SK-N-SH (cell line): ENCODE measurements around the gene MARVELD2. TPM values are rescaled to one million over a fixed set of nuclear protein-coding genes. Genes with fewer than 3 reads are reported as not detected.

ENCODE experiments used
- CTCF ChIA-PET: fragments of 300-600, 350-600 bp; formaldehyde crosslinking; extraction: SDS; loops from one replicate; lab custom pipeline; 2021; lab: Yijun Ruan, JAX
- POLR2A ChIA-PET: fragments of 350-600 bp; sonication (Branson Sonifier 250); formaldehyde crosslinking; extraction: SDS; loops from one replicate; lab custom pipeline; 2020; ENCODE audit warnings: antibody characterized with exemption, inconsistent platforms; lab: Yijun Ruan, JAX
- DNase-seq: peaks from one replicate; pipeline ENCODE4 v3.0.0; 2012
- H2AFZ ChIP-seq: fragments of 200-600 bp; sonication (generic); 2 replicates; pipeline ENCODE4 v1.8.1; 2016; ENCODE audit warnings: antibody characterized with exemption, mild to moderate bottlenecking, low read depth
- H3F3A ChIP-seq: fragments of 200-600 bp; sonication (generic); replicated peaks from 2 replicates; pipeline ENCODE3; 2016; ENCODE audit warnings: antibody characterized with exemption, mild to moderate bottlenecking; ENCODE audit not compliant: insufficient read depth
- H3K27ac ChIP-seq, 2 experiments: fragments of 200-500 bp in 1 of 2; fragments of 200-600 bp in 1 of 2; sonication (Bioruptor generic) in 1 of 2; sonication (generic), shearing (Covaris generic) in 1 of 2; 2 replicates each; pipeline versions ENCODE4 v1.5.1 to v1.6.1; 2014 to 2016; ENCODE audit warnings: low read depth in 2 of 2, inconsistent platforms in 1 of 2, low read length in 1 of 2, mild to moderate bottlenecking in 1 of 2, mixed read lengths in 1 of 2
- H3K27me3 ChIP-seq: fragments of 200-600 bp; sonication (generic), shearing (Covaris generic); 2 replicates; pipeline ENCODE4 v1.6.1; 2016; ENCODE audit warnings: mixed run types; ENCODE audit not compliant: insufficient read depth
- H3K36me3 ChIP-seq, 2 experiments: fragments of 200-500 bp in 1 of 2; fragments of 200-600 bp in 1 of 2; sonication (Bioruptor generic) in 1 of 2; sonication (generic) in 1 of 2; replicated peaks in 1 of 2; 2 replicates each; pipeline versions ENCODE3 to v1.5.1; 2014 to 2016; ENCODE audit warnings: low read length in 1 of 2, mild to moderate bottlenecking in 1 of 2; ENCODE audit not compliant: insufficient read depth in 2 of 2, control insufficient read depth in 1 of 2
- H3K4me1 ChIP-seq, 2 experiments: fragments of 200-500 bp in 1 of 2; fragments of 200-600 bp in 1 of 2; sonication (Bioruptor generic) in 1 of 2; sonication (generic), shearing (Covaris generic) in 1 of 2; 2 replicates each; pipeline versions ENCODE4 v1.5.1 to v1.6.1; 2014 to 2016; ENCODE audit warnings: low read depth in 1 of 2, low read length in 1 of 2, mixed run types in 1 of 2; ENCODE audit not compliant: insufficient read depth in 2 of 2, control insufficient read depth in 1 of 2
- H3K4me2 ChIP-seq: fragments of 200-600 bp; sonication (generic), shearing (Covaris generic); 2 replicates; pipeline ENCODE4 v1.6.1; 2017; ENCODE audit warnings: mixed run types
- H3K4me3 ChIP-seq, 2 experiments: fragments of 200-500 bp in 1 of 2; fragments of 200-600 bp in 1 of 2; sonication (Bioruptor generic) in 1 of 2; sonication (generic), shearing (Covaris generic) in 1 of 2; 2 replicates each; pipeline versions ENCODE4 v1.5.1 to v1.8.1; 2014 to 2016; ENCODE audit warnings: low read depth in 2 of 2, inconsistent platforms in 1 of 2, low read length in 1 of 2, mild to moderate bottlenecking in 1 of 2, mixed read lengths in 1 of 2, moderate library complexity in 1 of 2
- H3K79me2 ChIP-seq: fragments of 200-600 bp; sonication (generic); 2 replicates; pipeline ENCODE4 v1.8.1; 2017; ENCODE audit warnings: mild to moderate bottlenecking; ENCODE audit not compliant: insufficient read depth
- H3K9ac ChIP-seq: fragments of 200-600 bp; sonication (generic); 2 replicates; pipeline ENCODE4 v1.6.1; 2017; ENCODE audit warnings: mixed run types
- H3K9me2 ChIP-seq: fragments of 200-600 bp; sonication (generic); 2 replicates; pipeline ENCODE4 v1.6.1; 2017; ENCODE audit warnings: mixed run types
- H3K9me3 ChIP-seq: fragments of 200-600 bp; sonication (generic); 2 replicates; pipeline ENCODE4 v1.6.1; 2017; ENCODE audit warnings: mixed run types, mild to moderate bottlenecking, moderate library complexity
- H4K20me1 ChIP-seq: fragments of 200-600 bp; sonication (generic); 2 replicates; pipeline ENCODE4 v1.6.1; 2017; ENCODE audit warnings: mild to moderate bottlenecking, mixed run types; ENCODE audit not compliant: insufficient read depth
- CHD2 ChIP-seq: fragments of 150-350 bp; IDR thresholded peaks from 2 replicates; pipeline ENCODE4 v1.6.1; 2018; ENCODE audit warnings: low read length; ENCODE audit not compliant: partially characterized antibody
- EZH2phosphoT487 ChIP-seq: fragments of 200-600 bp; sonication (generic); IDR thresholded peaks from 2 replicates; pipeline ENCODE4 v1.6.1; 2017; ENCODE audit warnings: low read depth, mixed run types, mild to moderate bottlenecking, antibody characterized with exemption, moderate library complexity, borderline replicate concordance
- FOSL2 ChIP-seq: IDR thresholded peaks from 2 replicates; pipeline ENCODE4 v1.4.0; 2012; ENCODE audit warnings: low read depth, mild to moderate bottlenecking, moderate library complexity, borderline replicate concordance
- GABPA ChIP-seq: IDR thresholded peaks from 2 replicates; pipeline ENCODE4 v1.4.0; 2012; ENCODE audit warnings: low read depth, mild to moderate bottlenecking
- MEF2A ChIP-seq: IDR thresholded peaks from 2 replicates; pipeline ENCODE4 v1.4.0; 2012; ENCODE audit warnings: low read depth, borderline replicate concordance
- MXI1 ChIP-seq: IDR thresholded peaks from 2 replicates; pipeline ENCODE4 v1.6.1; 2012; ENCODE audit warnings: mild to moderate bottlenecking, low read depth, low read length, improper control_type of control experiment
- NRF1 ChIP-seq: IDR thresholded peaks from 2 replicates; pipeline ENCODE4 v1.6.1; 2012; ENCODE audit warnings: low read depth, mild to moderate bottlenecking, low read length
- RAD21 ChIP-seq: IDR thresholded peaks from 2 replicates; pipeline ENCODE4 v1.6.1; 2012; ENCODE audit warnings: mild to moderate bottlenecking, low read length
- REST ChIP-seq: IDR thresholded peaks from 2 replicates; pipeline ENCODE4 v1.6.1; 2012; ENCODE audit warnings: mild to moderate bottlenecking, low read depth, low read length, moderate library complexity
- RFX5 ChIP-seq: IDR thresholded peaks from 2 replicates; pipeline ENCODE4 v1.6.1; 2012; ENCODE audit warnings: mild to moderate bottlenecking, improper control_type of control experiment, low read length
- RXRA ChIP-seq: IDR thresholded peaks from 2 replicates; pipeline ENCODE4 v1.4.0; 2012; ENCODE audit warnings: low read depth, mild to moderate bottlenecking, borderline replicate concordance
- TAF1 ChIP-seq: IDR thresholded peaks from 2 replicates; pipeline ENCODE4 v1.6.1; 2012; ENCODE audit warnings: low read depth, mild to moderate bottlenecking, low read length, moderate library complexity, borderline replicate concordance
- TEAD4 ChIP-seq: IDR thresholded peaks from 2 replicates; pipeline ENCODE4 v1.4.0; 2012; ENCODE audit warnings: mild to moderate bottlenecking, borderline replicate concordance; ENCODE audit not compliant: insufficient read depth
- USF1 ChIP-seq: IDR thresholded peaks from 2 replicates; pipeline ENCODE4 v1.4.0; 2012; ENCODE audit warnings: low read depth, borderline replicate concordance
- USF2 ChIP-seq: fragments of 150-350 bp; IDR thresholded peaks from 2 replicates; pipeline ENCODE4 v1.6.1; 2017; ENCODE audit warnings: antibody characterized with exemption, low read length, low read depth, borderline replicate concordance
- WGBS: methylation state at CpG from one replicate; pipeline ENCODE4 v1.1.6; 2017; ENCODE audit warnings: low lambda C conversion rate; 5-methylcytosine and 5-hydroxymethylcytosine counted together
- polyA plus RNA-seq, 3 experiments: library from polyadenylated mRNA; depleted of rRNA; stranded (reverse); fragments of >200 nt; gene quantifications; 2 replicates each; pipeline ENCODE4 v1.2.3, GENCODE V29; 2012
- TF ChIP-seq, protein P1 (sequence below): IDR thresholded peaks from 2 replicates; pipeline ENCODE4; 2012
- TF ChIP-seq, protein P2 (sequence below): IDR thresholded peaks from 2 replicates; pipeline ENCODE4 v1.4.0; 2012; ENCODE audit warnings: low read depth, borderline replicate concordance

Gene MARVELD2
- polyA plus RNA-seq, 1 of the 3 experiments (the other 2 are of a cell fraction) = 0.07 TPM

GRCh38 chr5:69416180-69416579, 1.3 kb downstream of the MARVELD2 start:
- Histone ChIP-seq H3K9me3 (no peaks in the 10 kb centered on the region), H3K27ac (no peak overlapping the region), H3F3A (peaks cover 3% of the 10 kb centered on the region), H3K4me3 (no peak overlapping the region), H3K36me3 (peaks cover 27 to 32% of the 10 kb centered on the region in 2 experiments), H3K9ac (no peak overlapping the region), H3K4me2 (no peak overlapping the region), H3K27me3 (no peaks in the 10 kb centered on the region), H2AFZ (no peak overlapping the region), H3K79me2 (no peaks in the 10 kb centered on the region), H3K9me2 (no peaks in the 10 kb centered on the region; the same call in 1 of the 2 replicates), H4K20me1 (no peaks in the 10 kb centered on the region), H3K4me1 (no peaks in the 10 kb centered on the region)
- DNase-seq = no peak
- WGBS = 96% methylated on average over 6 of the region's 6 CpGs
- CTCF ChIA-PET = no interaction called here
- POLR2A ChIA-PET = no interaction called here
- TF ChIP-seq RFX5 = no peak
- TF ChIP-seq FOSL2 = no peak
- no peak for TF ChIP-seq MEF2A
- TF ChIP-seq MXI1 = no peak
- no peak for TF ChIP-seq USF2
- TF ChIP-seq TAF1 = no peak
- no peak for TF ChIP-seq REST
- TF ChIP-seq, protein P1, sequence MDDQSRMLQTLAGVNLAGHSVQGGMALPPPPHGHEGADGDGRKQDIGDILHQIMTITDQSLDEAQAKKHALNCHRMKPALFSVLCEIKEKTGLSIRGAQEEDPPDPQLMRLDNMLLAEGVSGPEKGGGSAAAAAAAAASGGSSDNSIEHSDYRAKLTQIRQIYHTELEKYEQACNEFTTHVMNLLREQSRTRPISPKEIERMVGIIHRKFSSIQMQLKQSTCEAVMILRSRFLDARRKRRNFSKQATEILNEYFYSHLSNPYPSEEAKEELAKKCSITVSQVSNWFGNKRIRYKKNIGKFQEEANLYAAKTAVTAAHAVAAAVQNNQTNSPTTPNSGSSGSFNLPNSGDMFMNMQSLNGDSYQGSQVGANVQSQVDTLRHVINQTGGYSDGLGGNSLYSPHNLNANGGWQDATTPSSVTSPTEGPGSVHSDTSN = no peak
- no peak for TF ChIP-seq USF1
- no peak for TF ChIP-seq EZH2phosphoT487
- TF ChIP-seq NRF1 = no peak
- no peak for TF ChIP-seq GABPA
- TF ChIP-seq, protein P2, sequence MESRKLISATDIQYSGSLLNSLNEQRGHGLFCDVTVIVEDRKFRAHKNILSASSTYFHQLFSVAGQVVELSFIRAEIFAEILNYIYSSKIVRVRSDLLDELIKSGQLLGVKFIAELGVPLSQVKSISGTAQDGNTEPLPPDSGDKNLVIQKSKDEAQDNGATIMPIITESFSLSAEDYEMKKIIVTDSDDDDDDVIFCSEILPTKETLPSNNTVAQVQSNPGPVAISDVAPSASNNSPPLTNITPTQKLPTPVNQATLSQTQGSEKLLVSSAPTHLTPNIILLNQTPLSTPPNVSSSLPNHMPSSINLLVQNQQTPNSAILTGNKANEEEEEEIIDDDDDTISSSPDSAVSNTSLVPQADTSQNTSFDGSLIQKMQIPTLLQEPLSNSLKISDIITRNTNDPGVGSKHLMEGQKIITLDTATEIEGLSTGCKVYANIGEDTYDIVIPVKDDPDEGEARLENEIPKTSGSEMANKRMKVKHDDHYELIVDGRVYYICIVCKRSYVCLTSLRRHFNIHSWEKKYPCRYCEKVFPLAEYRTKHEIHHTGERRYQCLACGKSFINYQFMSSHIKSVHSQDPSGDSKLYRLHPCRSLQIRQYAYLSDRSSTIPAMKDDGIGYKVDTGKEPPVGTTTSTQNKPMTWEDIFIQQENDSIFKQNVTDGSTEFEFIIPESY = no peak
- no peak for TF ChIP-seq TEAD4
- no peak for TF ChIP-seq RAD21
- no peak for TF ChIP-seq CHD2
- TF ChIP-seq RXRA = no peak
